Sigmoid colon (tissue), 7 donors: ENCODE measurements around the gene PLEKHD1. TPM values are rescaled to one million over a fixed set of nuclear protein-coding genes. Genes with fewer than 3 reads are reported as not detected.
A peak's percentile ranks its signal among the peaks of the same experiment; 100 is the strongest.

ENCODE experiments used
- DNase-seq: peaks from one replicate; pipeline ENCODE4 v3.0.0-alpha.2; 2019
- H3K27ac ChIP-seq, 4 donors: fragments of 200-600 bp; sonication (generic); one replicate each; pipeline ENCODE4 v1.5.1; 2016 to 2019; ENCODE audit warnings: mild to moderate bottlenecking in 1 of 4
- H3K27me3 ChIP-seq, 3 donors: fragments of 200-600 bp; sonication (generic); one replicate each; pipeline ENCODE4 v1.5.1; 2019; ENCODE audit warnings: mild to moderate bottlenecking in 1 of 3
- H3K36me3 ChIP-seq, 4 donors: fragments of 200-600 bp; sonication (generic); one replicate each; pipeline ENCODE4 v1.5.1; 2016 to 2019
- H3K4me1 ChIP-seq, 4 donors: fragments of 200-600 bp; sonication (generic); one replicate each; pipeline ENCODE4 v1.5.1; 2017 to 2019
- H3K4me3 ChIP-seq, 4 donors: fragments of 200-600 bp; sonication (generic); one replicate each; pipeline ENCODE4 v1.5.1; 2017 to 2019; ENCODE audit warnings: mild to moderate bottlenecking in 2 of 4, moderate library complexity in 1 of 4
- H3K9me3 ChIP-seq, 4 donors: fragments of 200-600 bp in 3 of 4; sonication (generic) in 3 of 4; one replicate each; pipeline versions ENCODE4 v1.5.1 to v1.6.1; 2013 to 2019
- CTCF ChIP-seq, 4 experiments: fragments of 450-650 bp in 3 of 4; fragments of 200-600 bp in 1 of 4; IDR thresholded peaks; one replicate each; pipeline ENCODE4 v1.5.1; 2016 to 2019; ENCODE audit warnings: antibody characterized with exemption in 4 of 4, mild to moderate bottlenecking in 3 of 4, moderate library complexity in 2 of 4
- EP300 ChIP-seq, 4 donors: sonication (generic); formaldehyde crosslinking; IDR thresholded peaks; one replicate each; pipeline ENCODE4 v1.6.1; 2017; ENCODE audit warnings: antibody characterized with exemption in 4 of 4
- POLR2A ChIP-seq, 2 donors: fragments of 450-650 bp; IDR thresholded peaks; one replicate each; pipeline ENCODE4 v1.6.1; 2016; ENCODE audit warnings: antibody characterized with exemption in 2 of 2, mild to moderate bottlenecking in 2 of 2, moderate library complexity in 2 of 2
- POLR2AphosphoS5 ChIP-seq, 4 donors: sonication (generic); formaldehyde crosslinking; IDR thresholded peaks; one replicate each; pipeline ENCODE4 v1.6.1; 2017; ENCODE audit warnings: antibody characterized with exemption in 4 of 4
- WGBS, 2 donors: extraction: QIAGEN DNeasy Blood & Tissue Kit; methylation state at CpG; one replicate each; pipeline ENCODE4 v1.1.7; 2013; 5-methylcytosine and 5-hydroxymethylcytosine counted together
- intact Hi-C: fragments of 100-400 bp; cut with DNase I; formaldehyde crosslinking; loops from one replicate; pipeline ENCODE4 v1.15.1; 2023
- polyA plus RNA-seq, 3 donors: library from polyadenylated mRNA; stranded (reverse); fragments of 200-250 nt; gene quantifications; one replicate each; pipeline ENCODE4 v1.2.3, GENCODE V29; 2013
- total RNA-seq, 4 donors: library from RNA; depleted of rRNA; stranded (reverse); fragments of >200 nt; gene quantifications; one replicate each; pipeline ENCODE4 v1.1.0, GENCODE V29; 2016
- donor health status: healthy with polysubstance abuse.
- donor health status: Bipolar disorder and iron deficiency.
- donor health status: healthy.

Gene PLEKHD1
- total and polyA plus RNA-seq, 7 donors: under 0.01 to 0.55 (median 0.06) TPM; not detected in 2

DNA sequence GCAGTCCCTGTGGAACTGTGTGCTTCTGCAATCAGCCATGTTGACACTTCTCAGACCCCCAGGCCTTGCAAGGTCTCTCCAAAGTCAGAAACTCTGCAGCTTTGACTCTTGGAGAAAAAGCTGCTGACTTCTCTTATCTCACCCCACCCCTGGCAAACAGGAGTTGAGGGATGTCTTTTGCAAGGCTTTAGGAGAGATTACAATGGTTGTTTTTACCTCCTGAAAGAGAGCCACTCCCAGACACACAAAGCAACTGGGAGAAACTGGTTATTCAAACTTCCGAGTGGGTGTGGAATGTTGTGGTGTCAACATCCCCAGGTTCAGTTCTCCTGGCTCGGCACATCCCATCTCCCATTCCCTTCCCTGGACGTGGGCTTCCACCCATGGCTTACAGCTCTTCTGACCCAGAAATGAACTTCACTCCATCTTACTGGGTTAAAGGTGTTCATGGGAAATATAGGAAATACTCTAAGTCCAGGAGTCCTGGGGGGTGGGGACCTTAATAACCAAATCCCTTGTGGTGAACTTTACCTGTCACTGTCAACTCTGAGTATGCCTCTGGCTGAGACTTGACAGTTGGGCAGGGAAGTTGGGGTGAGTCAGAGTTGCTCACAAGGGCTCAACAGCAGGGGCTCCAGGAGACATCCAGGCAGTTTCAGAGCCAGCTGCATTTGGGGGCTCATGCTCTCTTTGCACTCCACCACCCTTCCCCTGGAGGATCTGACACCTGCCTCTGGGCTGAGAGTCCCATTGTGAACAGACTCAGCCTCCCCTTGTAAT, 48.2 kb downstream of the PLEKHD1 start:
- no peaks in the 10 kb centered on the region for H3K9me3 ChIP-seq
- H3K27ac ChIP-seq: no peak overlapping the region
- intact Hi-C loops: no loop called here
- peaks cover 0 to 9% (median 0%) of the 10 kb centered on the region in 3 donors for H3K27me3 ChIP-seq
- TF ChIP-seq EP300 (IDR thresholded peaks at IDR 0.05) (no peak), POLR2AphosphoS5 (IDR thresholded peaks at IDR 0.05) (no peak), CTCF (IDR thresholded peaks at IDR 0.05) (no peak), POLR2A (IDR thresholded peaks at IDR 0.05) (no peak)
- no peaks in the 10 kb centered on the region for H3K36me3 ChIP-seq
- no peak for DNase-seq
- H3K4me1 ChIP-seq: no peaks in the 10 kb centered on the region
- 13 to 60% methylated on average over 3 of the region's 3 CpGs for WGBS, 2 donors
- H3K4me3 ChIP-seq: no peak overlapping the region

- DNase-seq: no peak
- WGBS, 2 donors: 2 to 8% methylated on average over 4 of the region's 4 CpGs
- intact Hi-C loops: no loop called here
These were observed 50.8 kb downstream of the PLEKHD1 start for GRCh38 chr14:69535230-69535848.

GRCh38 chr14:69536971-69537370, 52.4 kb downstream of the PLEKHD1 start:
- no peak overlapping the region for H3K27ac ChIP-seq
- intact Hi-C loops: no loop called here
- no peaks in the 10 kb centered on the region for H3K4me1 ChIP-seq
- no peaks in the 10 kb centered on the region for H3K9me3 ChIP-seq
- H3K4me3 ChIP-seq: no peak overlapping the region
- peaks cover 0 to 9% (median 0%) of the 10 kb centered on the region in 3 donors for H3K27me3 ChIP-seq
- no peak for DNase-seq
- H3K36me3 ChIP-seq: no peaks in the 10 kb centered on the region
- no peak for TF ChIP-seq EP300 (IDR thresholded peaks at IDR 0.05)
- no peak for TF ChIP-seq POLR2AphosphoS5 (IDR thresholded peaks at IDR 0.05)
- no peak for TF ChIP-seq CTCF (IDR thresholded peaks at IDR 0.05)
- TF ChIP-seq POLR2A (IDR thresholded peaks at IDR 0.05): no peak

More at GRCh38 chr14:69535230-69535848, 50.8 kb downstream of the PLEKHD1 start:
- H3K4me1 ChIP-seq: no peaks in the 10 kb centered on the region
- H3K27ac ChIP-seq: no peak overlapping the region
- no peaks in the 10 kb centered on the region for H3K36me3 ChIP-seq
- no peaks in the 10 kb centered on the region for H3K9me3 ChIP-seq
- no peak overlapping the region for H3K4me3 ChIP-seq
- TF ChIP-seq CTCF (IDR thresholded peaks at IDR 0.05): peak in 3 of 4 experiments; percentile 12 to 47 (median 45)
- TF ChIP-seq POLR2AphosphoS5 (IDR thresholded peaks at IDR 0.05): no peak
- no peak for TF ChIP-seq POLR2A (IDR thresholded peaks at IDR 0.05)
- peaks cover 0 to 9% (median 0%) of the 10 kb centered on the region in 3 donors for H3K27me3 ChIP-seq

- intact Hi-C loops: no loop called here
- Histone ChIP-seq H3K4me1 (no peaks in the 10 kb centered on the region), H3K27me3 (peaks cover 0 to 9% (median 0%) of the 10 kb centered on the region in 3 donors), H3K36me3 (no peaks in the 10 kb centered on the region), H3K27ac (no peak overlapping the region), H3K9me3 (no peaks in the 10 kb centered on the region), H3K4me3 (no peak overlapping the region)
- TF ChIP-seq CTCF (IDR thresholded peaks at IDR 0.05): no peak
- no peak for DNase-seq
- 83 to 92% methylated on average over 1 of the region's 1 CpG for WGBS, 2 donors
These were observed 53.4 kb downstream of the PLEKHD1 start for GRCh38 chr14:69537900-69538299.
